ENCODE results near the gene RPS6KA3.
"Not testable (repeated sequence)": the region's sequence is repeated elsewhere in the genome, so short reads cannot be mapped to it uniquely, and the experiment has no call there.

Gene RPS6KA3

GRCh38 chrX:20140420-20140819 is 126.3 kb downstream of the RPS6KA3 start:
- no peak for DNase-seq

- DNase-seq: no peak
Measured at GRCh38 chrX:20139966-20140365, 126.7 kb downstream of the RPS6KA3 start.

- DNase-seq: no peak
Measured at GRCh38 chrX:20135944-20136343, 130.8 kb downstream of the RPS6KA3 start.

- DNase-seq: no peak
Measured at GRCh38 chrX:20132666-20133065, 134.0 kb downstream of the RPS6KA3 start.

- DNase-seq: no peak
Measured at GRCh38 chrX:20130357-20130756, 136.4 kb downstream of the RPS6KA3 start.

GRCh38 chrX:20129547-20129946 is 137.2 kb downstream of the RPS6KA3 start:
- no peak for DNase-seq

GRCh38 chrX:20128670-20129069 is 138.0 kb downstream of the RPS6KA3 start:
- no peak for DNase-seq

GRCh38 chrX:20127440-20127839 is 139.3 kb downstream of the RPS6KA3 start:
- not testable (repeated sequence) for DNase-seq

GRCh38 chrX:20126833-20127232 is 139.9 kb downstream of the RPS6KA3 start:
- not testable (repeated sequence) for DNase-seq

- DNase-seq: no peak
Measured at GRCh38 chrX:20124964-20125363, 141.7 kb downstream of the RPS6KA3 start.

GRCh38 chrX:20118065-20118824 is 148.5 kb downstream of the RPS6KA3 start:
- DNase-seq: no peak

- no peak for DNase-seq
Measured at GRCh38 chrX:20116577-20117240, 150.0 kb downstream of the RPS6KA3 start, which contains the start of gene MAP7D2. Gene MAP7D2, minus strand, starts transcription at chrX:20116907. Its CDS starts 28 bp downstream, at chrX:20116879.

- no peak for DNase-seq
Measured at GRCh38 chrX:20116087-20116576, 150.6 kb downstream of the RPS6KA3 start.

- DNase-seq: no peak
Measured at GRCh38 chrX:20112022-20112774, 154.5 kb downstream of the RPS6KA3 start.

GRCh38 chrX:20111271-20111670 is 155.4 kb downstream of the RPS6KA3 start:
- no peak for DNase-seq

- DNase-seq: no peak
Measured at GRCh38 chrX:20101934-20102581, 164.7 kb downstream of the RPS6KA3 start.
